Skeletal muscle tissue (tissue), 4 donors: ENCODE data around the gene SH2D1A. TPM values are rescaled to one million over a fixed set of nuclear protein-coding genes. Genes with fewer than 3 reads are reported as not detected.
"Not testable (repeated sequence)": the region's sequence is repeated elsewhere in the genome, so short reads cannot be mapped to it uniquely, and the experiment has no call there.

Experiments
- H3K27ac ChIP-seq: one replicate; pipeline ENCODE4 v1.7.0; 2013; ENCODE audit warnings: mild to moderate bottlenecking, low read depth, low read length, inconsistent platforms
- H3K27me3 ChIP-seq, 3 donors: one replicate each; pipeline ENCODE4 v1.7.0; 2013; ENCODE audit warnings: low read length in 3 of 3; ENCODE audit not compliant: control insufficient read depth in 3 of 3, insufficient read depth in 3 of 3
- H3K36me3 ChIP-seq, 3 donors: one replicate each; pipeline ENCODE4 v1.7.0; 2013; ENCODE audit warnings: low read length in 3 of 3; ENCODE audit not compliant: control insufficient read depth in 3 of 3, insufficient read depth in 3 of 3
- H3K4me1 ChIP-seq, 3 donors: one replicate each; pipeline ENCODE4 v1.7.0; 2013; ENCODE audit warnings: low read length in 3 of 3, mild to moderate bottlenecking in 3 of 3; ENCODE audit not compliant: control insufficient read depth in 3 of 3, insufficient read depth in 3 of 3
- H3K4me3 ChIP-seq, 3 donors: one replicate each; pipeline ENCODE4 v1.7.0; 2013; ENCODE audit warnings: low read length in 3 of 3
- H3K9ac ChIP-seq, 3 donors: one replicate each; pipeline ENCODE4 v1.7.0; 2013; ENCODE audit warnings: low read length in 3 of 3, mild to moderate bottlenecking in 3 of 3, moderate library complexity in 2 of 3, low read depth in 1 of 3
- H3K9me3 ChIP-seq, 3 donors: one replicate each; pipeline ENCODE4 v1.7.0; 2013; ENCODE audit warnings: low read length in 3 of 3; ENCODE audit not compliant: control insufficient read depth in 3 of 3
- total RNA-seq: library from RNA; depleted of rRNA; stranded (reverse); fragments of >200 nt; gene quantifications from one replicate; pipeline ENCODE4 v1.2.3, GENCODE V29; 2014
- donor health status: Osteomylitis.

SH2D1A gene
- 1.0 TPM for total RNA-seq

GRCh38 chrX:124346117-124346876 lies at the start of gene SH2D1A:
TSS of gene SH2D1A (plus strand) at chrX:124346563. CDS start at chrX:124346643, 80 bp downstream.
- H3K4me3 ChIP-seq, result no peak within 1 kb of the TSS
- H3K27ac ChIP-seq, result no peak within 1 kb of the TSS

DNA sequence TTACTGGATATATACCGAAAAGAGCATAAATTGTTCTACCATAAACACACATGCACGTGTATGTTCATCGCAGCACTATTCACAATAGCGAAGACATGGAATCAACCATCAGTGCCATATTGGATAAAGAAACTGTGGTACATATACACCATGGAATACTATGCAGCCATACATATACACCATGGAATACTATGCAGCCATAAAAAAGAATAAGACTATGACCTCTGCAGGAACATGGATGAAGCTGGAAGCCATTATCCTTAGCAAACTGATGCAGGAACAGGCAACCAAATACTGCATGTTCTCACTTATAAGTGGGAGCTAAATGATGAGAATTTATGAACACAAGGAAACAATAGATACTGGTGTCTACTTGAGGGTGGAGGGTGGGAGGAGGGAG lies 47.0 kb upstream of the SH2D1A start:
- not testable (repeated sequence) for H3K27ac ChIP-seq, H3K9me3 ChIP-seq, H3K9ac ChIP-seq, H3K36me3 ChIP-seq, H3K4me3 ChIP-seq, H3K4me1 ChIP-seq, H3K27me3 ChIP-seq

More at GRCh38 chrX:124346117-124346876, at the start of gene SH2D1A:
- H3K36me3 ChIP-seq, result no peaks in the 10 kb centered on the region
- no peak within 1 kb of the TSS for H3K9ac ChIP-seq
- no peaks in the 10 kb centered on the region for H3K9me3 ChIP-seq
- H3K27me3 ChIP-seq, result no peaks in the 10 kb centered on the region
- H3K4me1 ChIP-seq, result no peaks in the 10 kb centered on the region

GRCh38 chrX:124300405-124300804 lies 46.0 kb upstream of the SH2D1A start:
- H3K4me1 ChIP-seq, result no peaks in the 10 kb centered on the region
- no peak overlapping the region for H3K27ac ChIP-seq
- no peak overlapping the region for H3K9ac ChIP-seq
- peaks cover 0 to 4% (median 0%) of the 10 kb centered on the region in 3 donors for H3K27me3 ChIP-seq
- H3K9me3 ChIP-seq, result no peaks in the 10 kb centered on the region
- no peak overlapping the region for H3K4me3 ChIP-seq
- no peaks in the 10 kb centered on the region for H3K36me3 ChIP-seq

GRCh38 chrX:124307253-124307907 lies 39.0 kb upstream of the SH2D1A start:
- Histone ChIP-seq H3K4me3 (no peak overlapping the region), H3K4me1 (no peaks in the 10 kb centered on the region), H3K27me3 (no peaks in the 10 kb centered on the region), H3K9me3 (no peaks in the 10 kb centered on the region), H3K9ac (no peak overlapping the region), H3K36me3 (no peaks in the 10 kb centered on the region), H3K27ac (no peak overlapping the region)

DNA sequence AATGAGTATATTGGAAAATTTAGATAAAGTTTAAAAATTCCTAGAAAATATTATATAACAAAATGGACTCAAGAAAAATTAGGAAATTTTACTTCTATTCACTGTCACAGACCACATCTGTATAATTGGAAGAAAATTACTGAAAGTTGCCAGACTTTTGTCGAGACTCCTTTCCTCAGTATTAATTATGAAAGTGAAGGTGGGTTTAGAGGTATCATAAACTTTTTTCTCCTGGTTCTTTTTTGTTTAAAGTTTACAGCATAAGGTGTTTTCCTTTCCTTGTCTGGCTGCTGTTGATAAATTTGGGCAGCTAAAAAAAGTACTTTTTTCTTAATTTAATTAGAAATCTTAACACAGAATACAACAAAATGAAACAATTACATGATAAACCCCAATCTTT lies 20.6 kb upstream of the SH2D1A start:
- Histone ChIP-seq H3K4me1 (no peaks in the 10 kb centered on the region), H3K27me3 (no peaks in the 10 kb centered on the region), H3K9ac (no peak overlapping the region), H3K27ac (no peak overlapping the region), H3K36me3 (no peaks in the 10 kb centered on the region), H3K9me3 (no peaks in the 10 kb centered on the region), H3K4me3 (no peak overlapping the region)

DNA sequence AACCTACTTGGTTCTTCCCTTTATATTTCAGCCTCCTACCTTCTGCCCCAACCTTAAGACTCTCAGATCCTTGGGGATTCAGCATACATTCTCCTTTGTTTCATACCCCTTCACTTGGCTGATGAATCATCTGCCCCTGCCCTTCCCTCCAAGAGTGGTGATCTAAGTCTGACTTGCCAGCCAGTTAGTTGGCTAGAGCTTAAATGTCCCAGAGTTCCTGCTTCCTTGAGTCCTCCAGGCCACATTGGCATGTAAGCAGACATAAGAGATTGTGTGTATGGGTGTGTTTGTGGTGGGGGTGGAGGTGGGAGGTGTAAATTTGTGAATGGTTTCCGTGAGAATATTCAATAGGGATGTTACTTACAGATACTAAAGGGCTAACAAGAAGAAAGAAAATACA lies 17.6 kb upstream of the SH2D1A start:
- no peaks in the 10 kb centered on the region for H3K9me3 ChIP-seq
- no peak overlapping the region for H3K9ac ChIP-seq
- H3K36me3 ChIP-seq, result no peaks in the 10 kb centered on the region
- H3K4me1 ChIP-seq, result no peaks in the 10 kb centered on the region
- no peak overlapping the region for H3K27ac ChIP-seq
- no peak overlapping the region for H3K4me3 ChIP-seq
- H3K27me3 ChIP-seq, result no peaks in the 10 kb centered on the region

- H3K9me3 ChIP-seq, result no peaks in the 10 kb centered on the region
- H3K27me3 ChIP-seq, result no peaks in the 10 kb centered on the region
- H3K9ac ChIP-seq, result no peak within 1 kb of the TSS
- no peaks in the 10 kb centered on the region for H3K4me1 ChIP-seq
- H3K4me3 ChIP-seq, result no peak within 1 kb of the TSS
- no peaks in the 10 kb centered on the region for H3K36me3 ChIP-seq
- no peak within 1 kb of the TSS for H3K27ac ChIP-seq
These were observed 13.6 kb upstream of the SH2D1A start, which contains the start of gene TEX13D for GRCh38 chrX:124332481-124333424. TSS of gene TEX13D (plus strand) at chrX:124332660. CDS start at chrX:124332918, 258 bp downstream.

GRCh38 chrX:124333862-124334261 lies 12.5 kb upstream of the SH2D1A start:
- no peaks in the 10 kb centered on the region for H3K9me3 ChIP-seq
- no peak overlapping the region for H3K9ac ChIP-seq
- H3K4me3 ChIP-seq, result no peak overlapping the region
- no peak overlapping the region for H3K27ac ChIP-seq
- H3K36me3 ChIP-seq, result no peaks in the 10 kb centered on the region
- no peaks in the 10 kb centered on the region for H3K4me1 ChIP-seq
- no peaks in the 10 kb centered on the region for H3K27me3 ChIP-seq

DNA sequence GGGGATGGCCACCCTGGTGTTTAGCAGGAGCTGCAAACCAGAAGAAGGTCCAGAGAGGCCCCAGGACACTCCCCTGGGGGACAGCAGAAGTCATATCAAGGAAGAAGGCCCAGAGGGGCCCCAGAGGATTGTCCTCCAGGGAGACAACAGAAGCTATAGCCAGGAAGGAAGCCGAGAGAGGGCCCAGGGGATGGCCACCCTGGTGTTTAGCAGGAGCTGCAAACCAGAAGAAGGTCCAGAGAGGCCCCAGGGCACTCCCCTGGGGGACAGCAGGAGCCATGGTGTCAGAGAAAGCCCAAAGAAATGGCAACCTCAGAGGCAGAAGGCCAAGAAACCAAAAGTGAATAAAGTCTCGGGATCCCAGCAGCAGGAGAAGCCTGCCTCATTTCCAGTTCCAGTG lies 11.8 kb upstream of the SH2D1A start:
- not testable (repeated sequence) for H3K9ac ChIP-seq, H3K4me1 ChIP-seq, H3K27me3 ChIP-seq, H3K4me3 ChIP-seq, H3K9me3 ChIP-seq, H3K36me3 ChIP-seq, H3K27ac ChIP-seq
